HCT116 (cell line): Measurements from ENCODE around the gene TDRD7. TPM values are rescaled to one million over a fixed set of nuclear protein-coding genes. Genes with fewer than 3 reads are reported as not detected.

Experiments
- ATAC-seq: fragments of 200-7000 bp; cut with Tn5 transposase; 2 replicates; pipeline ENCODE4 v1.9.1; 2020; ENCODE audit warnings: mild to moderate bottlenecking, moderate library complexity
- BruUV-seq: library from RNA; stranded (reverse); fragments of 400-500 nt; replicated peaks from 2 replicates; lab custom pipeline; 2021; lab: Mats Ljungman, UMichigan
- CTCF ChIA-PET: fragments of 300-600 bp; sonication (Branson Sonifier 250); formaldehyde crosslinking; loops from one replicate; lab custom pipeline; 2021; ENCODE audit warnings: antibody characterized with exemption; lab: Charles Lee
- POLR2A ChIA-PET: fragments of 300-600, 350-600 bp; sonication (Branson Sonifier 250); formaldehyde crosslinking; loops from one replicate; lab custom pipeline; 2021; ENCODE audit warnings: antibody characterized with exemption; lab: Charles Lee
- RAD21 ChIA-PET, 2 experiments: fragments of 300-600 bp; sonication (Branson Sonifier 250); formaldehyde crosslinking; loops; one replicate each; lab custom pipeline; 2023; ENCODE audit warnings: low total read pairs in 2 of 2; ENCODE audit not compliant: uncharacterized antibody in 2 of 2, unreplicated experiment in 2 of 2, low non-redundant PET in 1 of 2; lab: Charles Lee
- DNase-seq: peaks from one replicate; pipeline ENCODE4 v3.0.0-alpha.2; 2010; ENCODE audit warnings: low read depth, low spot score
- H2AFZ ChIP-seq: fragments of 200-600 bp; shearing (Covaris generic), sonication (generic); 2 replicates; pipeline ENCODE4 v1.6.1; 2017; ENCODE audit warnings: low read depth, mixed run types, mixed read lengths, antibody characterized with exemption, low read length; ENCODE audit not compliant: poor library complexity, severe bottlenecking
- H3K27ac ChIP-seq: 2 replicates; pipeline ENCODE4 v1.5.1; 2012; ENCODE audit warnings: low read depth, low read length
- H3K27me3 ChIP-seq: fragments of 200-600 bp; sonication (generic); 2 replicates; pipeline ENCODE4 v1.6.1; 2016; ENCODE audit warnings: mixed run types, low read length, mixed read lengths; ENCODE audit not compliant: insufficient read depth
- H3K36me3 ChIP-seq, 2 experiments: fragments of 200-500 bp in 1 of 2; fragments of 200-600 bp in 1 of 2; sonication (Bioruptor generic) in 1 of 2; sonication (generic) in 1 of 2; 2 replicates each; pipeline versions ENCODE4 v1.5.1 to v1.6.1; 2014 to 2016; ENCODE audit warnings: low read length in 2 of 2, inconsistent platforms in 1 of 2, mixed read lengths in 1 of 2, mixed run types in 1 of 2; ENCODE audit not compliant: insufficient read depth in 2 of 2, control insufficient read depth in 1 of 2
- H3K4me1 ChIP-seq, 2 experiments: fragments of 200-600 bp in 1 of 2; sonication (generic) in 1 of 2; 2 replicates each; pipeline versions ENCODE4 v1.5.1 to v1.6.1; 2012 to 2017; ENCODE audit warnings: low read length in 2 of 2, inconsistent platforms in 1 of 2, mild to moderate bottlenecking in 1 of 2, mixed read lengths in 1 of 2, mixed run types in 1 of 2, moderate library complexity in 1 of 2; ENCODE audit not compliant: insufficient read depth in 2 of 2, control insufficient read depth in 1 of 2
- H3K4me2 ChIP-seq: fragments of 200-600 bp; sonication (generic); 2 replicates; pipeline ENCODE4 v1.6.1; 2017; ENCODE audit warnings: mixed run types, low read length, mixed read lengths
- H3K4me3 ChIP-seq, 2 experiments: fragments of 200-600 bp in 1 of 2; sonication (generic) in 1 of 2; replicated peaks in 1 of 2; 2 replicates each; pipeline ENCODE4 v1.5.1; 2011 to 2016; ENCODE audit warnings: low read length in 2 of 2, control low read depth in 1 of 2, low read depth in 1 of 2, mild to moderate bottlenecking in 1 of 2, mixed read lengths in 1 of 2, mixed run types in 1 of 2
- H3K79me2 ChIP-seq: fragments of 200-600 bp; sonication (generic); 2 replicates; pipeline ENCODE4 v1.6.1; 2017; ENCODE audit warnings: mild to moderate bottlenecking, mixed run types, low read length, moderate library complexity, mixed read lengths; ENCODE audit not compliant: insufficient read depth
- H3K9ac ChIP-seq: fragments of 200-600 bp; sonication (generic); 2 replicates; pipeline ENCODE4 v1.6.1; 2016; ENCODE audit warnings: low read length, mixed read lengths
- H3K9me2 ChIP-seq: fragments of 200-600 bp; sonication (generic), shearing (Covaris generic); 2 replicates; pipeline ENCODE4 v1.6.1; 2017; ENCODE audit warnings: mixed run types, mild to moderate bottlenecking, moderate library complexity; ENCODE audit not compliant: insufficient read depth
- H3K9me3 ChIP-seq, 2 experiments: fragments of 200-500 bp in 1 of 2; fragments of 200-600 bp in 1 of 2; sonication (Bioruptor generic) in 1 of 2; sonication (generic) in 1 of 2; 2 replicates each; pipeline ENCODE4 v1.6.1; 2014 to 2017; ENCODE audit warnings: low read length in 2 of 2, mixed read lengths in 2 of 2, inconsistent platforms in 1 of 2, low read depth in 1 of 2, mild to moderate bottlenecking in 1 of 2, mixed run types in 1 of 2, moderate library complexity in 1 of 2; ENCODE audit not compliant: control insufficient read depth in 1 of 2, insufficient read depth in 1 of 2
- H4K20me1 ChIP-seq: fragments of 200-600 bp; sonication (generic), shearing (Covaris generic); 2 replicates; pipeline ENCODE4 v1.6.1; 2017; ENCODE audit warnings: mixed run types, mild to moderate bottlenecking, moderate library complexity; ENCODE audit not compliant: insufficient read depth
- CBX3 ChIP-seq: IDR thresholded peaks from 2 replicates; pipeline ENCODE4 v1.6.1; 2012; ENCODE audit warnings: low read depth
- CEBPB ChIP-seq: IDR thresholded peaks from 2 replicates; pipeline ENCODE4 v1.6.1; 2012; ENCODE audit warnings: low read depth
- EZH2phosphoT487 ChIP-seq: fragments of 200-600 bp; IDR thresholded peaks from 2 replicates; pipeline ENCODE4 v1.6.1; 2018; ENCODE audit warnings: antibody characterized with exemption, borderline replicate concordance
- FOSL1 ChIP-seq: IDR thresholded peaks from 2 replicates; pipeline ENCODE4 v1.6.1; 2012; ENCODE audit warnings: low read depth
- POLR2AphosphoS5 ChIP-seq: IDR thresholded peaks from 2 replicates; pipeline ENCODE4 v1.6.1; 2011; ENCODE audit warnings: mild to moderate bottlenecking, low read depth, low read length, moderate library complexity
- SP1 ChIP-seq: IDR thresholded peaks from 2 replicates; pipeline ENCODE4 v1.6.1; 2012; ENCODE audit warnings: low read depth
- SRF ChIP-seq: IDR thresholded peaks from 2 replicates; pipeline ENCODE4 v1.6.1; 2012; ENCODE audit warnings: low read depth
- TCF7L2 ChIP-seq: IDR thresholded peaks from 2 replicates; pipeline ENCODE4 v1.7.0; 2011; ENCODE audit warnings: borderline replicate concordance, inconsistent platforms; ENCODE audit not compliant: insufficient read depth, insufficient read length; ENCODE audit errors: extremely low read depth
- YY1 ChIP-seq: IDR thresholded peaks from 2 replicates; pipeline ENCODE4 v1.6.1; 2011; ENCODE audit warnings: low read length, low read depth, moderate library complexity, mild to moderate bottlenecking; ENCODE audit not compliant: insufficient replicate concordance; ENCODE audit errors: extremely low read depth
- ZFX ChIP-seq: fragments of 450-650 bp; IDR thresholded peaks from 2 replicates; pipeline ENCODE4 v1.6.1; 2017
- intact Hi-C: fragments of 100-400 bp; cut with micrococcal nuclease; formaldehyde crosslinking; loops from 2 replicates; pipeline ENCODE4 v1.10.0; 2022
- total RNA-seq: library from RNA; stranded (reverse); gene quantifications from one replicate; pipeline ENCODE4 v1.2.1, GENCODE V29; 2021; ENCODE audit not compliant: unreplicated experiment
- TF ChIP-seq, protein P1 (sequence below): IDR thresholded peaks from 2 replicates; pipeline ENCODE4 v1.6.1; 2012
- TF ChIP-seq, protein P2 (sequence below): IDR thresholded peaks from 2 replicates; pipeline ENCODE4 v1.6.1; 2012; ENCODE audit warnings: low read depth
- TF ChIP-seq, protein P3 (sequence below): IDR thresholded peaks from 2 replicates; pipeline ENCODE4 v1.6.1; 2011; ENCODE audit warnings: mild to moderate bottlenecking, low read length, moderate library complexity; ENCODE audit not compliant: insufficient replicate concordance; ENCODE audit errors: extremely low read depth

Gene TDRD7
- total RNA-seq, 1 experiment from 2014 or later: 8.0 TPM

DNA sequence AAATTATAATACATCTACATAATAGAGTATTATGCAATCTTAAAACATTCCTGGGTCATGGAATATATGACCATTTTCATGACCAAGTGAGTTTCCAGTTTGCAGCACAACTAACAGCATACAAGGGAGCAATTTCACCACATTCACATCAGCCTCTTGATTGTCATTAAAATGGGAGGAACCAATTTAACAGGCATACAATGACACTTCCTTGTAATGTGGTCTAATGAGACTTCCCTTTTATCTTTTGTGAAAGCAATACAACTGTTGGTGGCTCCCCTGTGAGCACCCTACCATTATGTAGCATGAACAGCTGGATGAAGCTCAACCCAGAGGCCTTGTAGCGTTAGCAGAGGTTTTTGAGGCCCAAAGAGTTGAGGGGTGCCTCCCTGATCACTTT, 76.0 kb downstream of the TDRD7 start:
- no peaks in the 10 kb centered on the region for H3K27me3 ChIP-seq
- ATAC-seq (no peak), DNase-seq (no peak)
- no peak overlapping the region for H3K9ac ChIP-seq
- H3K4me3 ChIP-seq: no peak overlapping the region
- POLR2A ChIA-PET: no interaction called here
- H3K9me2 ChIP-seq: no peaks in the 10 kb centered on the region
- no peak overlapping the region for H3K27ac ChIP-seq
- no peaks in the 10 kb centered on the region for H3K9me3 ChIP-seq
- CTCF ChIA-PET: interaction anchor here (1.8 to 2.0 kb wide), 2 partner anchors 14 to 18 kb away, joined by 6 to 8 read pairs; no protein-coding TSS in a partner anchor
- intact Hi-C loops: no loop called here
- no peaks in the 10 kb centered on the region for H3K4me1 ChIP-seq
- H3K79me2 ChIP-seq: no peaks in the 10 kb centered on the region
- RAD21 ChIA-PET: no interaction called here
- peaks cover 2 to 3% of the 10 kb centered on the region in 2 experiments; a peak in 1 of 4 replicates for H3K36me3 ChIP-seq
- no TSS peak for BruUV-seq
- H3K4me2 ChIP-seq: no peak overlapping the region
- H4K20me1 ChIP-seq: no peaks in the 10 kb centered on the region
- no peak overlapping the region for H2AFZ ChIP-seq
- TF ChIP-seq POLR2AphosphoS5: no peak
- no peak for TF ChIP-seq CEBPB
- TF ChIP-seq, all 23 proteins: peak for 0

DNA sequence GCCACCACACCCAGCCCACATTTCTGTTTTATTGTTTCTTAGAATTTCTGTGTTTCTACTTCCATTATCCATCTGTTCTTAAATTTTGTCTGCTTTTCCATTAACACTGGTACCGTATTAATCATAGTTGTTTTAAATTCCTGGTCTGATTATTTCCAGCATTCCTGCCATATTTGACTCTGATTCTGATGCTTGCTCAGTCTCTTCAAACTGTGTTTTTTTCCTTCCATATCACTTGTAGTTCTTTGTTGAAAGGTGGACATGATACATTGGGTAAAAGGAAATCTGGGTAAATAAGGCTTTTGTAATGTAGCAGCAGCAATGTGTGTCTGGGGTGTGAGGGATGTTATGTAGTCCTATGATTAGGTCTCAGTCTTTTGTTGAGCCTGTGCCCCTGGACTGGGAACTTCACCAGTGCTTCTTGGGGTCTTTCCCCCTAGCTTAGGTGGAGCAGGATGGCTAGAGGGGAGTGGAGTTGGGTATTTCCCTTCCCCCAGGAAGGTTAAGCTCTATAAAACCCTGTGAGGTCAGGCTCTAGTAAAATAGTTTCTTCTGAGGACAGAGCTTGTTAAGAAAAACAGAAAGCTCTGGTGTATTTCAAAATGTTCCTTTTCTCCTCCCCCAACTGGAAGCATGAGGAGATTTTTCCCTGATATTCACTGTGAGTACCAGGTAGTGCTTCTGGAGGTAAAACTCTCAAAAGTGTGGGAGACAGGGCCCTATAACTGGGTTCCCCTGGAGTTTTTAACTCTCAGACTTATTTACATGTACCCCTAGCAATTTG, 79.5 kb downstream of the TDRD7 start:
- intact Hi-C loops: no loop called here
- no peaks in the 10 kb centered on the region for H4K20me1 ChIP-seq
- no peak overlapping the region for H3K9ac ChIP-seq
- no peak overlapping the region for H2AFZ ChIP-seq
- no peaks in the 10 kb centered on the region for H3K9me2 ChIP-seq
- DNase-seq (no peak), ATAC-seq (no peak)
- H3K9me3 ChIP-seq: no peaks in the 10 kb centered on the region
- ChIA-PET RAD21 (no interaction called here), CTCF (no interaction called here), POLR2A (no interaction called here)
- H3K36me3 ChIP-seq: no peaks in the 10 kb centered on the region
- no peaks in the 10 kb centered on the region for H3K27me3 ChIP-seq
- no peak overlapping the region for H3K4me2 ChIP-seq
- no peaks in the 10 kb centered on the region for H3K79me2 ChIP-seq
- no peak overlapping the region for H3K4me3 ChIP-seq
- no peak overlapping the region for H3K27ac ChIP-seq
- no peaks in the 10 kb centered on the region for H3K4me1 ChIP-seq
- no TSS peak for BruUV-seq
- TF ChIP-seq EZH2phosphoT487 (no peak), TCF7L2 (no peak), CEBPB (no peak), ZFX (no peak), SP1 (no peak), CBX3 (no peak), FOSL1 (no peak), SRF (no peak), YY1 (no peak)
- TF ChIP-seq, protein P1, sequence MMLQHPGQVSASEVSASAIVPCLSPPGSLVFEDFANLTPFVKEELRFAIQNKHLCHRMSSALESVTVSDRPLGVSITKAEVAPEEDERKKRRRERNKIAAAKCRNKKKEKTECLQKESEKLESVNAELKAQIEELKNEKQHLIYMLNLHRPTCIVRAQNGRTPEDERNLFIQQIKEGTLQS: no peak
- TF ChIP-seq, protein P2, sequence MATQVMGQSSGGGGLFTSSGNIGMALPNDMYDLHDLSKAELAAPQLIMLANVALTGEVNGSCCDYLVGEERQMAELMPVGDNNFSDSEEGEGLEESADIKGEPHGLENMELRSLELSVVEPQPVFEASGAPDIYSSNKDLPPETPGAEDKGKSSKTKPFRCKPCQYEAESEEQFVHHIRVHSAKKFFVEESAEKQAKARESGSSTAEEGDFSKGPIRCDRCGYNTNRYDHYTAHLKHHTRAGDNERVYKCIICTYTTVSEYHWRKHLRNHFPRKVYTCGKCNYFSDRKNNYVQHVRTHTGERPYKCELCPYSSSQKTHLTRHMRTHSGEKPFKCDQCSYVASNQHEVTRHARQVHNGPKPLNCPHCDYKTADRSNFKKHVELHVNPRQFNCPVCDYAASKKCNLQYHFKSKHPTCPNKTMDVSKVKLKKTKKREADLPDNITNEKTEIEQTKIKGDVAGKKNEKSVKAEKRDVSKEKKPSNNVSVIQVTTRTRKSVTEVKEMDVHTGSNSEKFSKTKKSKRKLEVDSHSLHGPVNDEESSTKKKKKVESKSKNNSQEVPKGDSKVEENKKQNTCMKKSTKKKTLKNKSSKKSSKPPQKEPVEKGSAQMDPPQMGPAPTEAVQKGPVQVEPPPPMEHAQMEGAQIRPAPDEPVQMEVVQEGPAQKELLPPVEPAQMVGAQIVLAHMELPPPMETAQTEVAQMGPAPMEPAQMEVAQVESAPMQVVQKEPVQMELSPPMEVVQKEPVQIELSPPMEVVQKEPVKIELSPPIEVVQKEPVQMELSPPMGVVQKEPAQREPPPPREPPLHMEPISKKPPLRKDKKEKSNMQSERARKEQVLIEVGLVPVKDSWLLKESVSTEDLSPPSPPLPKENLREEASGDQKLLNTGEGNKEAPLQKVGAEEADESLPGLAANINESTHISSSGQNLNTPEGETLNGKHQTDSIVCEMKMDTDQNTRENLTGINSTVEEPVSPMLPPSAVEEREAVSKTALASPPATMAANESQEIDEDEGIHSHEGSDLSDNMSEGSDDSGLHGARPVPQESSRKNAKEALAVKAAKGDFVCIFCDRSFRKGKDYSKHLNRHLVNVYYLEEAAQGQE: no peak
- TF ChIP-seq, protein P3, sequence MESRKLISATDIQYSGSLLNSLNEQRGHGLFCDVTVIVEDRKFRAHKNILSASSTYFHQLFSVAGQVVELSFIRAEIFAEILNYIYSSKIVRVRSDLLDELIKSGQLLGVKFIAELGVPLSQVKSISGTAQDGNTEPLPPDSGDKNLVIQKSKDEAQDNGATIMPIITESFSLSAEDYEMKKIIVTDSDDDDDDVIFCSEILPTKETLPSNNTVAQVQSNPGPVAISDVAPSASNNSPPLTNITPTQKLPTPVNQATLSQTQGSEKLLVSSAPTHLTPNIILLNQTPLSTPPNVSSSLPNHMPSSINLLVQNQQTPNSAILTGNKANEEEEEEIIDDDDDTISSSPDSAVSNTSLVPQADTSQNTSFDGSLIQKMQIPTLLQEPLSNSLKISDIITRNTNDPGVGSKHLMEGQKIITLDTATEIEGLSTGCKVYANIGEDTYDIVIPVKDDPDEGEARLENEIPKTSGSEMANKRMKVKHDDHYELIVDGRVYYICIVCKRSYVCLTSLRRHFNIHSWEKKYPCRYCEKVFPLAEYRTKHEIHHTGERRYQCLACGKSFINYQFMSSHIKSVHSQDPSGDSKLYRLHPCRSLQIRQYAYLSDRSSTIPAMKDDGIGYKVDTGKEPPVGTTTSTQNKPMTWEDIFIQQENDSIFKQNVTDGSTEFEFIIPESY: no peak
